Astrocyte (in vitro differentiated cells and primary cell): ENCODE results near the gene IGSF3.
"Not testable (repeated sequence)": the region's sequence is repeated elsewhere in the genome, so short reads cannot be mapped to it uniquely, and the experiment has no call there.

Experiments
- EZH2 ChIP-seq: IDR thresholded peaks from 2 replicates; pipeline ENCODE4 v1.6.1; 2012; ENCODE audit warnings: mild to moderate bottlenecking, low read length, inconsistent platforms; ENCODE audit not compliant: insufficient read depth
- TF ChIP-seq, protein P1 (sequence below): IDR thresholded peaks from 2 replicates; pipeline ENCODE4 v1.5.1; 2011; ENCODE audit warnings: low read depth, mild to moderate bottlenecking, inconsistent platforms, low read length, moderate library complexity; ENCODE audit not compliant: insufficient read depth

DNA sequence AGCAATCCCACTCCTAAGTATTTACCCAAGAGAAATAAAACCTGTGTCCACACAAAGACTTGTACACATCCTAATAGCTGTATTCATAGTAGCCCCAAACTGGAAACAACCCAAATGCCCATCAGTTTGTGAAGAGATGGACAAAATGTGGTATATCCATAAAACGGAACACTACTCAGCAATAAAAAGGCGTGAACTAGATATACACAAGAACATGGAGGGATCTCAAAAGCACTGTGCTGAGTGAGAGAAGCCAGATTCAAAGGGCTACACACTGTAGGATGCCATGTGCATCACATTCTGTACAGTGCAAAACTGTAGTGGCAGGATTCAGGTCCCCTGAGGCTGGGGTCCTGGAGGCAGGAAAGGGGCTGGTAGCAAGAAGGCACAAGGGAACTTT is 22.5 kb downstream of the IGSF3 start:
- TF ChIP-seq, protein P1, sequence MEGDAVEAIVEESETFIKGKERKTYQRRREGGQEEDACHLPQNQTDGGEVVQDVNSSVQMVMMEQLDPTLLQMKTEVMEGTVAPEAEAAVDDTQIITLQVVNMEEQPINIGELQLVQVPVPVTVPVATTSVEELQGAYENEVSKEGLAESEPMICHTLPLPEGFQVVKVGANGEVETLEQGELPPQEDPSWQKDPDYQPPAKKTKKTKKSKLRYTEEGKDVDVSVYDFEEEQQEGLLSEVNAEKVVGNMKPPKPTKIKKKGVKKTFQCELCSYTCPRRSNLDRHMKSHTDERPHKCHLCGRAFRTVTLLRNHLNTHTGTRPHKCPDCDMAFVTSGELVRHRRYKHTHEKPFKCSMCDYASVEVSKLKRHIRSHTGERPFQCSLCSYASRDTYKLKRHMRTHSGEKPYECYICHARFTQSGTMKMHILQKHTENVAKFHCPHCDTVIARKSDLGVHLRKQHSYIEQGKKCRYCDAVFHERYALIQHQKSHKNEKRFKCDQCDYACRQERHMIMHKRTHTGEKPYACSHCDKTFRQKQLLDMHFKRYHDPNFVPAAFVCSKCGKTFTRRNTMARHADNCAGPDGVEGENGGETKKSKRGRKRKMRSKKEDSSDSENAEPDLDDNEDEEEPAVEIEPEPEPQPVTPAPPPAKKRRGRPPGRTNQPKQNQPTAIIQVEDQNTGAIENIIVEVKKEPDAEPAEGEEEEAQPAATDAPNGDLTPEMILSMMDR: not testable (repeated sequence)
- TF ChIP-seq EZH2: not testable (repeated sequence)
